ENCODE results near the gene GRIP1.

The GRIP1 gene

DNA sequence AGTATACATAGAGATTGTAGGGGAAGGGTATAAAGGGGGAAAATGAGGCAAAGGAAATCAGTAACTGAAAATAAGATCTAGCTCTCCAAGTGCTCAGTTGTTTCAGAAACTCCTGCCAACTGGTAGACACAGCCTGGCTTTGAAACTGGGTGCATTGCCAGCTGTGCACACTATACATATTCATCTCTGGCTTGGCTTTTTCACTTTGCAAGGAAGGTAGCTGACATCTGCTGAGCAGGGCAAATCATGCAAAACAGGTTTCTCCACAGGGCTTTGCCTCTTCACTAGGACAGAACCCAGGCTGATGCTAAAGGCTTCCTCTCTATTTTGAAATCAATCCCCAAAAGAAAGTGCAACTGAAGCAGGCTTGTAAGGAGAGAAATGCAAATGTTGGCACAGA, 275.1 kb downstream of the GRIP1 start:
- no peak overlapping the region for H3K27ac ChIP-seq (ENCODE audit: low read length)
- H2AFZ ChIP-seq (ENCODE audit: low read depth, low read length): no peak overlapping the region
- TF ChIP-seq EZH2 (IDR thresholded peaks at IDR 0.05; ENCODE audit: borderline replicate concordance, low read depth, low read length, severe bottlenecking): no peak
- TF ChIP-seq, protein P1, sequence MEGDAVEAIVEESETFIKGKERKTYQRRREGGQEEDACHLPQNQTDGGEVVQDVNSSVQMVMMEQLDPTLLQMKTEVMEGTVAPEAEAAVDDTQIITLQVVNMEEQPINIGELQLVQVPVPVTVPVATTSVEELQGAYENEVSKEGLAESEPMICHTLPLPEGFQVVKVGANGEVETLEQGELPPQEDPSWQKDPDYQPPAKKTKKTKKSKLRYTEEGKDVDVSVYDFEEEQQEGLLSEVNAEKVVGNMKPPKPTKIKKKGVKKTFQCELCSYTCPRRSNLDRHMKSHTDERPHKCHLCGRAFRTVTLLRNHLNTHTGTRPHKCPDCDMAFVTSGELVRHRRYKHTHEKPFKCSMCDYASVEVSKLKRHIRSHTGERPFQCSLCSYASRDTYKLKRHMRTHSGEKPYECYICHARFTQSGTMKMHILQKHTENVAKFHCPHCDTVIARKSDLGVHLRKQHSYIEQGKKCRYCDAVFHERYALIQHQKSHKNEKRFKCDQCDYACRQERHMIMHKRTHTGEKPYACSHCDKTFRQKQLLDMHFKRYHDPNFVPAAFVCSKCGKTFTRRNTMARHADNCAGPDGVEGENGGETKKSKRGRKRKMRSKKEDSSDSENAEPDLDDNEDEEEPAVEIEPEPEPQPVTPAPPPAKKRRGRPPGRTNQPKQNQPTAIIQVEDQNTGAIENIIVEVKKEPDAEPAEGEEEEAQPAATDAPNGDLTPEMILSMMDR (IDR thresholded peaks at IDR 0.05; ENCODE audit: borderline replicate concordance, extremely low read depth, low read length, poor library complexity, severe bottlenecking): no peak
- no peak overlapping the region for H3K4me3 ChIP-seq (ENCODE audit: low read depth in 1 of 2, low read length in 2 of 2)
- H4K20me1 ChIP-seq (ENCODE audit: insufficient read depth, low read length): no peaks in the 10 kb centered on the region
- H3K36me3 ChIP-seq (ENCODE audit: insufficient read depth, low read length): no peaks in the 10 kb centered on the region
- no peaks in the 10 kb centered on the region; the same call in 1 of the 2 replicates for H3K4me1 ChIP-seq (ENCODE audit: insufficient read depth, low read length)
- no peaks in the 10 kb centered on the region for H3K27me3 ChIP-seq (ENCODE audit: insufficient read depth, low read length, poor library complexity)
- no peaks in the 10 kb centered on the region for H3K9me3 ChIP-seq (ENCODE audit: insufficient read depth, low read length, severe bottlenecking)
- H3K79me2 ChIP-seq (ENCODE audit: insufficient read depth, low read length): no peaks in the 10 kb centered on the region
- DNase-seq (no peak), ATAC-seq (ENCODE audit: insufficient read depth, low read depth) (no peak)
- H3K4me2 ChIP-seq (ENCODE audit: insufficient read depth, low read length): no peak overlapping the region
- no peak overlapping the region for H3K9ac ChIP-seq (ENCODE audit: low read depth, low read length)

DNA sequence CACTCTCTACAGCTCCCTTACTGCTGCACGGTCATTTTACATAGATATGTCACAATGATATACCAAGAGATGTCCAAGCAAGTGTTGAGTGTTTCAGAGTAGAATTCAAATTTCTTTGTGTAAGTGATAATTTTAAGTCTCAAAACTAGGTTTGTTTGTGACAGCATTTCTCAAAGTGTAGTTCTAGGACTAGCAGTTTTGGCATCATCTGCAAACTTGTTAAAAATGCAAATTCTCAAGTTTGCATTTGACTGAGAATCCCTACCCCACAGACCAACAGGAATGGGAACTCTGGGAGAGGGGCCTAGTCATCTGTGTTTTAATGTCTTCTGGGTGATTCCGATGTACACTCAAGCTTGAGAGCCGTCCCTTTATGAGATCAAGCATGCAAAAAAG, 279.0 kb downstream of the GRIP1 start:
- no peaks in the 10 kb centered on the region for H3K79me2 ChIP-seq (ENCODE audit: insufficient read depth, low read length)
- no peak overlapping the region for H3K27ac ChIP-seq (ENCODE audit: low read length)
- no peaks in the 10 kb centered on the region for H4K20me1 ChIP-seq (ENCODE audit: insufficient read depth, low read length)
- no peak overlapping the region for H3K9ac ChIP-seq (ENCODE audit: low read depth, low read length)
- no peaks in the 10 kb centered on the region; the same call in 1 of the 2 replicates for H3K4me1 ChIP-seq (ENCODE audit: insufficient read depth, low read length)
- H3K36me3 ChIP-seq (ENCODE audit: insufficient read depth, low read length): no peaks in the 10 kb centered on the region
- H3K27me3 ChIP-seq (ENCODE audit: insufficient read depth, low read length, poor library complexity): peaks cover under 1% of the 10 kb centered on the region
- DNase-seq (no peak), ATAC-seq (ENCODE audit: insufficient read depth, low read depth) (no peak)
- no peaks in the 10 kb centered on the region for H3K9me3 ChIP-seq (ENCODE audit: insufficient read depth, low read length, severe bottlenecking)
- no peak overlapping the region for H2AFZ ChIP-seq (ENCODE audit: low read depth, low read length)
- no peak overlapping the region for H3K4me2 ChIP-seq (ENCODE audit: insufficient read depth, low read length)
- TF ChIP-seq, protein P1 (IDR thresholded peaks at IDR 0.05; ENCODE audit: borderline replicate concordance, extremely low read depth, low read length, poor library complexity, severe bottlenecking): no peak
- TF ChIP-seq EZH2 (IDR thresholded peaks at IDR 0.05; ENCODE audit: borderline replicate concordance, low read depth, low read length, severe bottlenecking): no peak
- no peak overlapping the region for H3K4me3 ChIP-seq (ENCODE audit: low read depth in 1 of 2, low read length in 2 of 2)

DNA sequence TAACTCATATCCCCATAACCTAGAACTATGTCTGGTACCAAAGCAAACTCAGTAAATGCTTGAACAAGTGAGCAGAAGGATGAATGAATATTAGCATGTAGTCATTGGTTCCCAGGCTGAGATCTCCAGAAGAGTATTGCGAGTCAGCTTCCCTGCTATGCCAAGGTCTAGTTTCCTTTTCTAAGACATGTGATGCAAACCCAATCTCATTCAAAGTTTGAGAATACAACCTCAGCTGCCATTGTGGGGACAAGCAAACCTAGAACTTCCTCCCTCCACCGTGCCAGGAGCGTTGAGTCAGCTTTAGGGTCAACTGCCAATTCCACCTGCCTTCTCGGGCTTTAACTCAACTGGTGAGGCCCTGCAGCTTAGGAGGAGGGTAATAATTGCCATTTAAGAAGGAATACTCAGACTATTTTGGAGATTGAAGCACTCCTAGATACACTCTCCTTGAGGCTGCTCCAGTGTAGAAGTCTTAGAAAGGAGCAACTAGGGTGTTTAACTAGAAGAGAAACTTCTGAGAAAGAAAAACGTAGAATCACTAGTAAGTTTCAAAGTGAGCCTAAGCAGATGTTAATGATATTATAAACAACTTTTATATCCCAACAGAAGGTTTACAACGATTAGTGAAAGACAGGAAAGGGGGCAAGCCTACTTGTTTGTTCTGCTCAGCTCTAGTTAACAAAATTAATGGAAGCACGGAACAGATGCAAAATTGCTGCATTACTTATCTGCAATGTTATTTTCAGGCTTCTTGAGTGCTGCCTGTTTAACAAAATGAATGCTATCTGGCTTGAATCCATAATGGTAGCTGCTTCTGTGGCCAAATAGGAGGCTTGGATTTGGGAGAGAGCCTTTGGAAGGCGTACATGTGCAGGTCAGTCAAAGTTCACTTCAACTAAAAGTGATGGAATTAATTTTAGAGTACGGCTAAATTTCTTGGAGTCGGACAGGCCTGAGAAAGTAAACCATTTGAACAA, 279.7 kb downstream of the GRIP1 start:
- peaks cover 4% of the 10 kb centered on the region; the same call in 1 of the 2 replicates for H3K4me1 ChIP-seq (ENCODE audit: insufficient read depth, low read length)
- no peaks in the 10 kb centered on the region for H4K20me1 ChIP-seq (ENCODE audit: insufficient read depth, low read length)
- TF ChIP-seq, protein P1 (IDR thresholded peaks at IDR 0.05; ENCODE audit: borderline replicate concordance, extremely low read depth, low read length, poor library complexity, severe bottlenecking): no peak
- TF ChIP-seq EZH2 (IDR thresholded peaks at IDR 0.05; ENCODE audit: borderline replicate concordance, low read depth, low read length, severe bottlenecking): no peak
- H3K9me3 ChIP-seq (ENCODE audit: insufficient read depth, low read length, severe bottlenecking): no peaks in the 10 kb centered on the region
- ATAC-seq (ENCODE audit: insufficient read depth, low read depth) (no peak; the same call in 2 of the 3 replicates), DNase-seq (no peak)
- no peaks in the 10 kb centered on the region for H3K79me2 ChIP-seq (ENCODE audit: insufficient read depth, low read length)
- no peak overlapping the region for H3K4me3 ChIP-seq (ENCODE audit: low read depth in 1 of 2, low read length in 2 of 2)
- H3K27me3 ChIP-seq (ENCODE audit: insufficient read depth, low read length, poor library complexity): peaks cover 7% of the 10 kb centered on the region
- no peak overlapping the region for H3K27ac ChIP-seq (ENCODE audit: low read length)
- no peak overlapping the region for H3K4me2 ChIP-seq (ENCODE audit: insufficient read depth, low read length)
- no peaks in the 10 kb centered on the region for H3K36me3 ChIP-seq (ENCODE audit: insufficient read depth, low read length)
- H3K9ac ChIP-seq (ENCODE audit: low read depth, low read length): no peak overlapping the region
- H2AFZ ChIP-seq (ENCODE audit: low read depth, low read length): no peak overlapping the region

Data from DND-41 (cell line).